Posterior vena cava (tissue), 2 donors: ENCODE measurements around the gene GAL. TPM values are rescaled to one million over a fixed set of nuclear protein-coding genes. Genes with fewer than 3 reads are reported as not detected.

Experiments
- DNase-seq: peaks from one replicate; pipeline ENCODE4 v3.0.0-alpha.2; 2020; ENCODE audit warnings: low spot score
- intact Hi-C, 2 donors: fragments of 100-400 bp; cut with DNase I; formaldehyde crosslinking; loops; one replicate each; pipeline versions ENCODE4 v1.14.1 to v1.14.2; 2022 to 2023
- total RNA-seq, 2 donors: library from RNA; stranded (reverse); fragmentation: NEBNext Ultra II Directional; extraction: Animal tissue kit (Norgen Biotek cat#: 25700); gene quantifications; one replicate each; pipeline ENCODE4 v1.2.1, GENCODE V29; 2021
- donor health status: DM: yes; HTN: yes; CAD: no.
- donor health status: DM: yes; HTN: yes; CAD: no.

The GAL gene
- total RNA-seq, 2 donors from 2014 or later, result 0.52 TPM; not detected in 1

- DNase-seq, result peak; percentile 32
- intact Hi-C loops, result loop anchor here in 1 of 2 donors (5.0 kb wide), 1 partner anchor 1834 kb away; no protein-coding TSS in a partner anchor
Observed at GRCh38 chr11:68673306-68673945, 10.9 kb upstream of the GAL start.

GRCh38 chr11:68673991-68674390, 10.4 kb upstream of the GAL start:
- intact Hi-C loops, result loop anchor here in 1 of 2 donors (5.0 kb wide), 1 partner anchor 1833 kb away; no protein-coding TSS in a partner anchor
- DNase-seq, result peak; percentile 48

- DNase-seq, result peak; percentile 41
Observed at GRCh38 chr11:68674461-68674860, 9.9 kb upstream of the GAL start.

GRCh38 chr11:68677432-68677831, 6.9 kb upstream of the GAL start:
- peak; percentile 81 for DNase-seq
- intact Hi-C loops, result no loop called here

More at GRCh38 chr11:68674461-68674860, 9.9 kb upstream of the GAL start:
- intact Hi-C loops, result loop anchor here in 1 of 2 donors (5.0 kb wide), 1 partner anchor 1833 kb away; no protein-coding TSS in a partner anchor

GRCh38 chr11:68678031-68678441, 6.3 kb upstream of the GAL start:
- intact Hi-C loops, result no loop called here
- DNase-seq, result peak; percentile 49

- intact Hi-C loops, result no loop called here
- DNase-seq, result peak; percentile 52
Observed at GRCh38 chr11:68680541-68681231, 3.7 kb upstream of the GAL start.

GRCh38 chr11:68682531-68682961, 1.8 kb upstream of the GAL start:
- peak; percentile 32 for DNase-seq
- intact Hi-C loops, result no loop called here

- intact Hi-C loops, result no loop called here
- DNase-seq, result peak; percentile 42
Observed at GRCh38 chr11:68683121-68683520, 1.2 kb upstream of the GAL start.

GRCh38 chr11:68683536-68684384, 584 bp upstream of the GAL start:
- intact Hi-C loops, result no loop called here
- DNase-seq, result peak; percentile 83

GRCh38 chr11:68685656-68686380, 1.5 kb downstream of the GAL start:
- peak; percentile 54 for DNase-seq
- intact Hi-C loops, result loop anchor here in 1 of 2 donors (5.0 kb wide), 1 partner anchor 554 kb away; no protein-coding TSS in a partner anchor

- intact Hi-C loops, result loop anchor here in 1 of 2 donors (5.0 kb wide), 1 partner anchor 554 kb away; no protein-coding TSS in a partner anchor
- no peak for DNase-seq
Observed at GRCh38 chr11:68686486-68686885, 2.1 kb downstream of the GAL start.

GRCh38 chr11:68687311-68687710, 3.0 kb downstream of the GAL start:
- DNase-seq, result peak; percentile 56
- intact Hi-C loops, result loop anchor here in 1 of 2 donors (5.0 kb wide), 1 partner anchor 555 kb away; no protein-coding TSS in a partner anchor

GRCh38 chr11:68687986-68688385, 3.6 kb downstream of the GAL start:
- DNase-seq, result peak; percentile 73
- intact Hi-C loops, result loop anchor here in 1 of 2 donors (5.0 kb wide), 1 partner anchor 556 kb away; no protein-coding TSS in a partner anchor

- intact Hi-C loops, result loop anchor here in 1 of 2 donors (5.0 kb wide), 1 partner anchor 557 kb away; no protein-coding TSS in a partner anchor
- no peak for DNase-seq
Observed at GRCh38 chr11:68688881-68689280, 4.5 kb downstream of the GAL start.

- intact Hi-C loops, result loop anchor here in 1 of 2 donors (5.0 kb wide), 1 partner anchor 558 kb away; no protein-coding TSS in a partner anchor
Observed at GRCh38 chr11:68689737-68690625, 5.6 kb downstream of the GAL start.

GRCh38 chr11:68690671-68691401, 6.5 kb downstream of the GAL start:
- intact Hi-C loops, result no loop called here
- no peak for DNase-seq

More at GRCh38 chr11:68689737-68690625, 5.6 kb downstream of the GAL start:
- peak; percentile 66 for DNase-seq

GRCh38 chr11:68691402-68691784, 7.0 kb downstream of the GAL start:
- intact Hi-C loops, result no loop called here
- no peak for DNase-seq
